MCF 10A (cell line): Measurements from ENCODE around the gene SPATA1. TPM values are rescaled to one million over a fixed set of nuclear protein-coding genes. Genes with fewer than 3 reads are reported as not detected.

Experiments used
- BruUV-seq: library from RNA; stranded (reverse); fragments of 400-500 nt; replicated peaks from 2 replicates; lab custom pipeline; 2021; lab: Mats Ljungman, UMichigan
- CTCF ChIA-PET: fragments of 300-600 bp; sonication (Branson Sonifier 250); formaldehyde crosslinking; extraction: SDS; loops from one replicate; lab custom pipeline; 2021; ENCODE audit warnings: antibody characterized with exemption, inconsistent platforms; lab: Yijun Ruan, JAX
- POLR2A ChIA-PET: fragments of 300-600, 350-650 bp; sonication (Branson Sonifier 250); formaldehyde crosslinking; extraction: SDS; loops from one replicate; lab custom pipeline; 2020; ENCODE audit warnings: antibody characterized with exemption, inconsistent platforms; lab: Yijun Ruan, JAX
- DNase-seq: peaks from one replicate; pipeline ENCODE4 v3.0.0-alpha.2; 2018; ENCODE audit not compliant: unreplicated experiment
- H3K27ac Mint-ChIP-seq: one replicate; pipeline ENCODE4 v1.8.0; 2022; ENCODE audit warnings: mild to moderate bottlenecking, low read depth, mixed read lengths; ENCODE audit not compliant: unreplicated experiment
- H3K27me3 Mint-ChIP-seq: one replicate; pipeline ENCODE4 v1.8.0; 2022; ENCODE audit warnings: mixed read lengths; ENCODE audit not compliant: insufficient read depth, unreplicated experiment
- H3K36me3 Mint-ChIP-seq: one replicate; pipeline ENCODE4 v1.8.0; 2022; ENCODE audit warnings: mild to moderate bottlenecking, moderate library complexity, mixed read lengths; ENCODE audit not compliant: insufficient read depth, unreplicated experiment
- H3K4me1 Mint-ChIP-seq: one replicate; pipeline ENCODE4 v1.8.0; 2022; ENCODE audit warnings: mixed read lengths; ENCODE audit not compliant: insufficient read depth, unreplicated experiment
- H3K4me3 Mint-ChIP-seq: one replicate; pipeline ENCODE4 v1.8.0; 2022; ENCODE audit warnings: mild to moderate bottlenecking, moderate library complexity, mixed read lengths; ENCODE audit not compliant: unreplicated experiment
- H3K9me3 Mint-ChIP-seq: one replicate; pipeline ENCODE4 v1.8.0; 2022; ENCODE audit warnings: mixed read lengths; ENCODE audit not compliant: unreplicated experiment
- intact Hi-C: fragments of 100-400 bp; cut with micrococcal nuclease; formaldehyde crosslinking; loops from 2 replicates; pipeline ENCODE4 v1.14.1; 2022
- total RNA-seq: library from RNA; stranded (reverse); gene quantifications from 2 replicates; pipeline ENCODE4 v1.2.3, GENCODE V29; 2022
- TF ChIP-seq, protein P1 (sequence below): fragments of 200-600 bp; IDR thresholded peaks from one replicate; pipeline ENCODE4 v1.8.0; 2022; ENCODE audit warnings: antibody characterized with exemption, mild to moderate bottlenecking; ENCODE audit not compliant: unreplicated experiment

Gene SPATA1
- total RNA-seq, 1 experiment from 2014 or later: 1.0 TPM

GRCh38 chr1:84476225-84476624 is 30.0 kb upstream of the SPATA1 start:
- DNase-seq: no peak
- CTCF ChIA-PET: interaction anchor here (0.7 kb wide), 1 partner anchor 276 kb away, joined by 3 read pairs; no protein-coding TSS in a partner anchor

GRCh38 chr1:84478876-84479868 is 27.0 kb upstream of the SPATA1 start, which contains the start of gene RPF1:
Gene RPF1, plus strand, starts transcription at chr1:84479266. Its CDS starts 16 bp downstream, at chr1:84479282.
- intact Hi-C loops: loop anchor here (1.0 kb wide), 1 partner anchor 95 kb away; the partner anchor contains the start of gene CTBS
- no peaks in the 10 kb centered on the region for H3K27me3 Mint-ChIP-seq
- BruUV-seq: TSS peak; percentile 86
- peak; percentile 83 for DNase-seq
- H3K27ac Mint-ChIP-seq: peak within 1 kb of the TSS; percentile 95
- ChIA-PET CTCF (interaction anchor here (0.6 to 2.0 kb wide), 16 partner anchors 13 to 338 kb away, joined by 3 to 9 read pairs (median 4); partner anchors contain the start of gene CTBS), POLR2A (interaction anchor here (0.6 to 4.8 kb wide), 31 partner anchors 8 to 434 kb away, joined by 3 to 90 read pairs (median 4); partner anchors contain the start of genes CTBS, GNG5, PRKACB and SPATA1)
- H3K4me3 Mint-ChIP-seq: peak within 1 kb of the TSS; percentile 88
- H3K36me3 Mint-ChIP-seq: peaks cover 28% of the 10 kb centered on the region
- H3K4me1 Mint-ChIP-seq: peaks cover 21% of the 10 kb centered on the region
- peaks cover 8% of the 10 kb centered on the region for H3K9me3 Mint-ChIP-seq
- TF ChIP-seq, protein P1, sequence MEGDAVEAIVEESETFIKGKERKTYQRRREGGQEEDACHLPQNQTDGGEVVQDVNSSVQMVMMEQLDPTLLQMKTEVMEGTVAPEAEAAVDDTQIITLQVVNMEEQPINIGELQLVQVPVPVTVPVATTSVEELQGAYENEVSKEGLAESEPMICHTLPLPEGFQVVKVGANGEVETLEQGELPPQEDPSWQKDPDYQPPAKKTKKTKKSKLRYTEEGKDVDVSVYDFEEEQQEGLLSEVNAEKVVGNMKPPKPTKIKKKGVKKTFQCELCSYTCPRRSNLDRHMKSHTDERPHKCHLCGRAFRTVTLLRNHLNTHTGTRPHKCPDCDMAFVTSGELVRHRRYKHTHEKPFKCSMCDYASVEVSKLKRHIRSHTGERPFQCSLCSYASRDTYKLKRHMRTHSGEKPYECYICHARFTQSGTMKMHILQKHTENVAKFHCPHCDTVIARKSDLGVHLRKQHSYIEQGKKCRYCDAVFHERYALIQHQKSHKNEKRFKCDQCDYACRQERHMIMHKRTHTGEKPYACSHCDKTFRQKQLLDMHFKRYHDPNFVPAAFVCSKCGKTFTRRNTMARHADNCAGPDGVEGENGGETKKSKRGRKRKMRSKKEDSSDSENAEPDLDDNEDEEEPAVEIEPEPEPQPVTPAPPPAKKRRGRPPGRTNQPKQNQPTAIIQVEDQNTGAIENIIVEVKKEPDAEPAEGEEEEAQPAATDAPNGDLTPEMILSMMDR: no peak

More at GRCh38 chr1:84476225-84476624, 30.0 kb upstream of the SPATA1 start:
- TF ChIP-seq, protein P1: no peak
- Mint-ChIP-seq H3K27me3 (peaks cover 10% of the 10 kb centered on the region), H3K27ac (no peak overlapping the region), H3K36me3 (peaks cover 2% of the 10 kb centered on the region), H3K4me1 (peaks cover 3% of the 10 kb centered on the region), H3K9me3 (peaks cover 8% of the 10 kb centered on the region), H3K4me3 (no peak overlapping the region)
- no TSS peak for BruUV-seq
- intact Hi-C loops: no loop called here
- POLR2A ChIA-PET: no interaction called here

DNA sequence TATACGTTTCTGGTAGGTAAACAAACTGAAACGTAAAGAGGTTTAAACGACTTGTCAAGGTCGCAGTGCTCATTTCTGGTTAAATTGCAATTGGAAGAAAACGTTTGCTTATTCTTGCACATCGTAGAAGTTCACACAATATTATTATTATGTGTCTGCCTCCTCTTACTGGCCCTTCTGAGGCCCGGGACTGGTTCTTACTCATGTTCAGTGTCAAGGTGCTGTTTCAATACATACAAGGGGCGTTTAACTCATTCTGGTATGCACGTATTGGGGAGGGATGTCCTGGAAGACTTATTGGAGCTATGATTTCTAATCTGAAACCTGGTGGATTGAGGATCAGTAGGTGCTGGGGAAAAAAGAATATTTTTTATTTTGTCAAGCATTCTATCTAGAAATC is 26.2 kb upstream of the SPATA1 start:
- CTCF ChIA-PET: interaction anchor here (0.6 to 2.0 kb wide), 16 partner anchors 12 to 339 kb away, joined by 3 to 9 read pairs (median 4); partner anchors contain the start of gene CTBS
- peaks cover 21% of the 10 kb centered on the region for H3K4me1 Mint-ChIP-seq

More for the DNA sequence above, 26.2 kb upstream of the SPATA1 start:
- Mint-ChIP-seq H3K36me3 (peaks cover 36% of the 10 kb centered on the region), H3K9me3 (peaks cover 8% of the 10 kb centered on the region), H3K27me3 (no peaks in the 10 kb centered on the region), H3K27ac (peak overlapping the region; percentile 95), H3K4me3 (peak overlapping the region; percentile 88)
- BruUV-seq: no TSS peak
- DNase-seq: peak; percentile 10
- POLR2A ChIA-PET: interaction anchor here (0.6 to 4.8 kb wide), 26 partner anchors 8 to 547 kb away, joined by 3 to 90 read pairs (median 5); partner anchors contain the start of genes CTBS, GNG5, PRKACB and SPATA1
- TF ChIP-seq, protein P1: no peak
- intact Hi-C loops: loop anchor here (1.0 kb wide), 1 partner anchor 94 kb away; the partner anchor contains the start of gene CTBS
